Measurements from ENCODE around the gene GNPTG.
A peak's percentile ranks its signal among the peaks of the same experiment; 100 is the strongest.

GNPTG gene

DNA sequence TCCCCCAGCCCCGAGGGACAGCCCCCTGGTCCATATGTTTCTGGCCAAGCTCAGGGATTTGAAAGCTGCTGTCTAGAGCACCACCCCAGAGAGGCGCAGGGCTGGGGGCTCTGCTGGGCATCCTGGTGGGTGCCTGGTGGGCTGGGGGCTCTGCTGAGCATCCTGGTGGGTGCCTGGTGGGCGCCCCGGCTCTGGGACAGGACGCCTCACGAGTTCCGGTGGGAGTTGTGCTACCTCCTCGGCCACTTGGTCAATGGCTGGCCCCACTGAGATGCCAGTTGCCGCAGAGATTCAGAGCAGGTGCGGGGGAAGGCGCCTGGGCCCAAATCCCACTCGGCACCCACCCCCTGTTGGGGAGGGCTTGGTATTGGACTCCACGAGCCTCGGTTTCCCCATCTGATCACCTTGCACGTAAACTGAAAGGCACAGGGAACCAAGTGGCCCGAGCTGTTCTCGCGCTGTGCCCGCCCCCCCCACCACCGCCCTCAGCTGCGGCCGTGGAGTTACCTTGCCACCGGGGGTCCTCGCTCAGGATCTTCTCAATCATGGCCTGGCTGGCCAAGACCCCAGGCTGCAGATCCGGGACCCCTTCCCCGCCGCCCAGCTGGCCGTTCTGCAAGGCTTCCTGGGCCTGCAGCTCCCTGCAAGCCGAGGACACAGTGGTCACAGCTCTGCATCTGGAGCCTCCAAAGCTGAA lies 49.5 kb downstream of the GNPTG start:
- peaks cover 2% of the 10 kb centered on the region; the same call in 1 of the 2 replicates for H3K36me3 ChIP-seq
- no peaks in the 10 kb centered on the region for H3K27me3 ChIP-seq

GRCh38 chr16:1401758-1402154 lies 50.0 kb downstream of the GNPTG start:
- Histone ChIP-seq H3K27me3 (no peaks in the 10 kb centered on the region), H3K4me3 (ENCODE audit: low read depth, low read length) (no peak overlapping the region), H3K4me1 (no peaks in the 10 kb centered on the region), H3K9me3 (no peaks in the 10 kb centered on the region), H3K36me3 (peaks cover 2% of the 10 kb centered on the region; the same call in 1 of the 2 replicates)
- no peak for TF ChIP-seq CTCF (IDR thresholded peaks at IDR 0.05; ENCODE audit: low read depth, low read length)
- DNase-seq = no peak

More for the DNA sequence above, 49.5 kb downstream of the GNPTG start:
- no peak overlapping the region for H3K4me3 ChIP-seq (ENCODE audit: low read depth, low read length)
- no peak for TF ChIP-seq CTCF (IDR thresholded peaks at IDR 0.05; ENCODE audit: low read depth, low read length)
- no peak for DNase-seq
- no peaks in the 10 kb centered on the region for H3K9me3 ChIP-seq
- H3K4me1 ChIP-seq = no peaks in the 10 kb centered on the region

DNA sequence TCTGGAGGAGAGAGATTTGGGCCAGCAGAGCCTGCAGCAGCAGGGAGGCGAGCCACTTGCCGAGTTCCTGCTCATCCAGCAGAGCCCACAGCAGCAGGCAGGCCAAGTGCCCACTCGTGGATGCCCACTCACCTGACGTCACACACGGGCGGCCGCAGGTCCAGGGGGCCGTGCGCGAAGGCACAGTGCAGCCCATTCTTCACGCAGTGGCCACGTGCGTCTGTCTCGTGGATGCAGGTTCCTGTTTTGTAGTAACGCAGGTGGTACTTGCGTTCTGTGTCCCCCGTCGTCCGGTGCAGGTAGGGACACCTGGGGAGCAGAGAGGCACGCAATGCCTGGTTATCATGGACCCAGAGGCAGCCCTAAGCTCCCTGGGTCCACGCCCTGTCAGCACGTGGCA lies 51.3 kb downstream of the GNPTG start:
- peaks cover 2% of the 10 kb centered on the region; the same call in 1 of the 2 replicates for H3K36me3 ChIP-seq
- DNase-seq = no peak
- H3K27me3 ChIP-seq = no peaks in the 10 kb centered on the region
- TF ChIP-seq CTCF (IDR thresholded peaks at IDR 0.05; ENCODE audit: low read depth, low read length) = no peak
- no peaks in the 10 kb centered on the region for H3K4me1 ChIP-seq
- no peaks in the 10 kb centered on the region for H3K9me3 ChIP-seq
- H3K4me3 ChIP-seq (ENCODE audit: low read depth, low read length) = no peak overlapping the region

- no peak for DNase-seq
- no peak for TF ChIP-seq CTCF (IDR thresholded peaks at IDR 0.05; ENCODE audit: low read depth, low read length)
- no peak overlapping the region for H3K4me3 ChIP-seq (ENCODE audit: low read depth, low read length)
- H3K36me3 ChIP-seq = peaks cover 2% of the 10 kb centered on the region; the same call in 1 of the 2 replicates
- no peaks in the 10 kb centered on the region for H3K4me1 ChIP-seq
- H3K9me3 ChIP-seq = no peaks in the 10 kb centered on the region
- no peaks in the 10 kb centered on the region for H3K27me3 ChIP-seq
Measured at GRCh38 chr16:1403733-1404132, 52.0 kb downstream of the GNPTG start.

DNA sequence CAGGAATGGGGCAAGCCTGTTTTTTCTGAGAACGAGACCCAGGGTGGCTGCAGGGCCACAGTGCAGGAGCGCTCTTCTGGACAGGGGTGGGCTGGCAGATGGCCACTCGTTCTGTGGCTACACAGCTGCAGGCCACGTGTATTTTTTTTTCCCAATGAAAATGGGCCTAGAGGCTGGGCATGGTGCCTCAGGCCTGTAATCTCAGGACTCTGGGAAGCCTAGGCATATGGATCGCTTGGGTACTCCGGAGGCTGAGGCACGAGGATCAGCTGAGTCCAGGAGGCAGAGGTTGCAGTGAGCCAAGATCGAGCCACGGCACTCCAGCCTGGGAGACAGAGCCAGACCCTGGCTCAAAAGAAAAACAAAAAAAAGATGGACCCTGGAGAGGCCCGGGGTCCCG lies 56.0 kb downstream of the GNPTG start:
- H3K4me3 ChIP-seq (ENCODE audit: low read depth, low read length) = peak overlapping the region; percentile 75
- DNase-seq = no peak
- no peaks in the 10 kb centered on the region for H3K9me3 ChIP-seq

More for the DNA sequence above, 56.0 kb downstream of the GNPTG start:
- H3K36me3 ChIP-seq = no peaks in the 10 kb centered on the region
- H3K4me1 ChIP-seq = no peaks in the 10 kb centered on the region
- H3K27me3 ChIP-seq = no peaks in the 10 kb centered on the region
- TF ChIP-seq CTCF (IDR thresholded peaks at IDR 0.05; ENCODE audit: low read depth, low read length) = no peak

Data from BE2C (cell line).